Measurements from ENCODE around the gene FBLN1.
A peak's percentile ranks its signal among the peaks of the same experiment; 100 is the strongest.
"Not testable (repeated sequence)": the region's sequence is repeated elsewhere in the genome, so short reads cannot be mapped to it uniquely, and the experiment has no call there.

Gene FBLN1

DNA sequence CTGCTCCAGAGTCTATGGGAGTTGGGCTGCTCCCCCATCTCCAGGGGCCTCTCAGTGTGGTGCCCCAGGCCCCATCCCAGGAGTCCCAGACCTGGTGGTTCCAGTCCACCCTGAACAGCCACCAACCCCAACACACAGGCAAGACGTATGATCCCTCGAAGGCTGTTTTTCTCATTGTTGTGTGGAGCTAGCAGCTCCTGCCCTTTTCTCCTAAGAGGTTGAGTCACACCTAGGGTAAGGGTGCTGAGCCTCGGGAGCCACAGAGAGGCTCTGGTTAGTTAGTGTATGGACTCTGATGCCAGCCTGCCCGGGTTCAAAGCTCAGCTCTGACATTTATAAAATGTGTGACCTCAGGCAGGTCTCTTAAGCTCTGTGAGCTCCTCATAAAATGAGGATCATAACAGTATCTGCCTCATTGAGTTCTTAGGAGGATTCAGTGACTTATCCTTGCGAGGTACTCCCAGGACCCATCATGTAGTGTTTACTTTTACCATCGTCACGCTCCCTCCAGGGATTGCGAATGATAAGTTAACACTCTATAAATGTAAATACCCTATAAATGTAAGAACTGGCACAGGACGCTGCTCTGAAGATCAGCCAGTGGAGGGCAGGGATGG, 47.2 kb downstream of the FBLN1 start:
- DNase-seq = no peak

DNA sequence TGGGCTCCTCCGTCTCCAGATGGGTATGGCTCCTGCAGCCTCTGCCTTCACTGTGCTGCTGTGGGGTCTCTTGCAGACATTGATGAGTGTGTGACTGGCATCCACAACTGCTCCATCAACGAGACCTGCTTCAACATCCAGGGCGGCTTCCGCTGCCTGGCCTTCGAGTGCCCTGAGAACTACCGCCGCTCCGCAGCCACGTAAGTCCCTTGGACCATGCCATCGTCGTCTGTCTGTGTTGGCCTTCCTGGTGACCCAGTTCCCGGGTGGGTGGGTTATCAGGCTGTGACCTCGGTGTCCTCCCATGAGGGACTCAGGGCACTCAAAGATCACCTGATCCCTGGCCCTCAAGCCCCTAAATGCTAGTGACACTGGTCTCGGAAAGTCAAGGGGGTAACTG, 47.7 kb downstream of the FBLN1 start:
- no peak for DNase-seq

DNA sequence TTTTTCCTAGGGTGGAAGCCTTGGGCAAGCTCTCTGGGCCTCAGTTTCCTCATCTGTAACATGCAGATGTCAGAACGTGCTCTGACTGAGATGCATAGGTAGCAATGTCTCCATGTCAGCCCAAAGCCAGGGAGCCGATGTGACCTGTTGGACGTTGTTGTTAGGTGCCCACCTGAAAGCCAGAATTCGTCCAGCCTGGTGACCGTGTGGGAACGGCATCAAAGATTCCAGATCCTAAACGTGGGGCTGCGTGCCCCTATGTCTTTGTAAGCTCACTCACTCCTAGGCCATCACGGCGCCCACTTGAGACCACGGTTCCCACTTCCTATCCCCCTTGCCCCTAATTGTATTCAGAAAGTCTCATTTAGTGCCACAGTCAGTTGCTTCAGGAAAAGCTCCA, 48.2 kb downstream of the FBLN1 start:
- no peak for DNase-seq

DNA sequence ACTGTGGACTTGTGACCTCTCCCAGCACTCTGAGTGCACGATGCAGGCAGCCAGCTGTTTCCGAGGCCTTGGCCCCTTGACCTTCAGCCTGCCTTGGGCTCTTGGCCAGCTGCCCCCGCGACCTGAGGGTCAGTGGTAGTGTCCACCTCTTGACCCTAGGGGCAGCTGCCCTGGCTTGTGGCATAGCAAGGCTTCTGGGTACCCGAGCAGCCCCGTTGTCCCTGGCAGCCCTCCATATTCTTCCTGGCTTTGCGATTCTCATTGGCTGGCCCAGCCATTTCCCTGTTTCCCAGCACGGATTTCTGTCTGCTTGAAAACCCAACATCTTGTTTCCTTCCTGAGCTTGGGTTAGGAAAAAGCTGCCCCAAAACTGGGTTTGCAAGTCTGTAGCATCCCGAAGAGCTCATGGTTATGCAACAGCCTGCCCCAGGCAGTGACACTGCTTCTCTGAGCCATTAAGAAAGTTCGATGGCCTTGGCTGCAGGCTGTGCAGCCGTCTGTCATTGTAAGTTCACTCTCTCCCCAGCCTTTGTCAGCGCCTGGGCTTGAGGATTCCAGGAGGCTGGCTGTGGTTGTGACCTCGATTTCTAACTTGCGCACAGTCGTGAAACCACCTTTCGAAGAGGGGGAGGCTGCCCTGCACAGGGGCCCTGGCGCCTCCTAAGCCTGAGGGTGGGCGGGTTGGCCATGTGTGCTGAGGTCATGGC, 48.8 kb downstream of the FBLN1 start:
- DNase-seq = no peak

DNA sequence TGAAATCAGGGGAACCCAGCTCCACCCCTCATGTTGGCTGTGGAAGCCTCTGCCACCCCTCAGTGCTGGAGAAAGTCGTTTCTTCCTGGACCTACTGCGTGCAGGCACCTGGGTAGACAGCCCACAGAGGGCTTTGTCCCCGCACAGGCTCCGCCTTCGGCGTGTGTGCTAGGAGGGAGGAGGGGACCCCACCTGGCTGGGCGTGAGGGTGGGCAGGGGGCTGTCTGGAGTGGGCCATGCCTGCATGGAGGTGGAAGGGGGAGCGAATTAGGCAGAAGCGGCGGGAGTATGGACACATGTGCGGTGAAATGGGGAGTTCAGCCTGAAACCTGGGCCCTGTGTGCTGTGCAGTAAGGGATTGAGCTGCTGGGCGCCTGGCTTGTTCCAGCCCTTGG, 49.3 kb downstream of the FBLN1 start:
- no peak for DNase-seq

DNA sequence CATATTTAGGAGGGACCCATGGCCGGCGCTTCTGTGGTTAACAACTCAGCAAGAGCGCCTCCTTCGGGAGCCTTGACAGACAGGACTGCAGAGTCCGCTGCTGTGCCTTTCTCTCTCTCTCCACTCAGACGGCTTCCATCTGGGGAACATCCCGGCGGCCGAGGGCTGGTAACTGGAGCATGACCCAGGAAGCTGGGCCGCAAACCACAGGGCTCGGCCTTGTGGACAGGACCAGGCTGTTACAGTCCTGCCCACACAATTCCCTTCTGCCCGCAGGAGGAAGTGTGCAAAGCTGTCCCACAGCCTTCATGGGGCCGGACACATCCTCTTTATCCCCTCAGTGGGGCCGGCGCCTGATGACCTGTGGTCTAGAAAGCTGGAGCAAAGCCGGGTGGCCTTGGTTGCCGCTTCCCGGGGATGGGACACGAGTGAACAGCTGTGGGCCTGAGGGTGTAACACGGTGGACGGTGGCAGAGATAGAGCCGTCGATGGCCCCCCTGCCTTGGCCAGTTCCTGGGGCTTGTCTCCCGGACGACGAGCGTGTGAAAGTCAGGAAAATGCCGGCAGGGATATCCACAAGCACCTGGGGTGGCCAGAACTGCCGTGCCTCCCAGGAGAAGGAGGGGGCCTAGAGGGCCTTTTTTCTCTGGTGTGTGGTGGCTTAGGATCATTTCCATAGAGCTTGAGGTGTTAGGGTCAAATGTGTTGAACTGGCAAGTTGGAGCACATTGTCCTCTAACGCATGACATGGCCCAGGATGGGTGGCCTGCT, 50.1 kb downstream of the FBLN1 start:
- no peak for DNase-seq

DNA sequence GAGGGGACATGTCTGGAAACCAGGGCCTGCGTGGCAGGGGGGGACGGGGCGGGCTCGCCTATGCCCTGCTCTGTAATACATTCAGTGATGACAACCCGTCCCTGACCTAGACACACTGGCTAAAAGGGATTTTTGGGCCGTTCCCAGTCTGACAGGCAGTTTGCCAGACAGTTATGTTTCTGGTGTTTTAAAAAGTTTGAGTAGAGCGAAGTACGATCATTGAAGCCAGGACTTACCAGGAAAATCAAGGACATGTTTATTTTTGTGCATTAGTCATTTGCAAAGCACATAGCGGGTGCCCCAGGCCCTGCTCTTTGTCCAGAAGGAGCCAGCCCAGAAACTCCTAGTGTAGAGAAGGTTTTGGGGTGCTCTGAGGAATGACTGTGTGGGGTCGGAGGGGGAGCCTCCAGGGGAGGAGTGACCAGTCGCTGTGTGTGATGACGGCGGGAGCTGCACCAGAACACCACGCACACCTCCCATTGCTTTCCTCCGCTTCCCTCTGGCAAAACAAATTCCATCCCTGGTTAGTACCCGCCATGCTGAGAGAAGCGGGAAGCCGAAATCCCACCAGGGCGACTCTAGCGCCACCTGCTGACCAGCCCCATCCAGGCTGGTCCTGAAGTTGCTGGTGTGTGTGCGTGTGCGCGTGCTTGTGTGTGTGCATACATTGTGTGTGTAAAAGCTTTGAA, 50.8 kb downstream of the FBLN1 start:
- peak; percentile 36 to 43 for DNase-seq

DNA sequence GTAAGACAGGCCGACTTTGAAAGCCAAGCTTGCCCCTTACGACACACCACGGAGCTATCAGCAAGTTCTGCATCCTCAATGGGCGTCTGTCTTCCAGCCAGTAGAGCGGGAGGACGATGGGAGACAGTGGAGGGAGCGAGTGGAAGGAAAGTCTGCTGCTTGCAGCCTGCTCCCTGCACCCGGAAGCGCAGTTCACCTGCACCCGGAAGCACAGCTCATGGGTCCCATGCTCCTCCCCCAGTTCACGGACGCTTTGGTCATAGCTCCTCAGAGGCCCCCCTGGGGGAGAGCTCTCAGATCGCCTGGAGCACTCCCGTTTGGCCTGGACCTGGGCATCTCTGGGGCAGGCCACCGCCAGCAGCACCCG, 51.3 kb downstream of the FBLN1 start:
- no peak for DNase-seq

DNA sequence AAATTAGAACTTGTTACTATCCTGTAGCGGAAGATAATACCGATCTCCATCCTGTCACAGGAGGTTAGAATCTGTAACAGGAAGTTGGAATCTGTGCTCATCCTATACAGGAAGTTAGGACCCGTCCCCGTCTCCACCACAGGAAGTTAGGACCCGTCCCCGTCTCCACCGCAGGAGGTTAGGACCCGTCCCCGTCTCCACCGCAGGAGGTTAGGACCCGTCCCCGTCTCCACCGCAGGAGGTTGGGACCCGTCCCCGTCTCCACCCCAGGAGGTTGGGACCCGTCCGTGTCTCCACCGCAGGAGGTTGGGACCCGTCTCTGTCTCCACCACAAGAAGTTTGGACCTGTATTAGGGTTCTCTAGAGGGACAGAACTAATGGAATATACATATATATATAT, 52.2 kb downstream of the FBLN1 start:
- DNase-seq = no peak

DNA sequence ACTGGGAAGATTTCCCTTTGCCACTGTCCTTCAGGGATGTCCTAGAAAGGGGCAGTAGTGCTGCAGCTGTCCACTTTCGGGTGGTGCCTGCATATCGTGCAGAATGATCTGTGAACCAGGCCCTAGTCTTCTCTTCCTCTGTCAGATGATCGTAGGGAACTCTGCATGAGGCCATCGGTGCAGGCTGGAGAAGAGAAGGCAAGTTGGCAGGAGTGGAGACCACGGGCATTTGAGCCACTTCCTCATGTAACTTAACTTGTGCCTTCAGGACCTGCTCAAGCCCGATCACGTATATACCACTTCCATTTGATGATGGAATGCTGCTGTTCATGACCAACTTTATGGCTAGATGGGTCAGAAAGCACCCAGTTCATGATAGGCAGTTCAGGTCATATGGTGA, 55.2 kb downstream of the FBLN1 start:
- not testable (repeated sequence) for DNase-seq

DNA sequence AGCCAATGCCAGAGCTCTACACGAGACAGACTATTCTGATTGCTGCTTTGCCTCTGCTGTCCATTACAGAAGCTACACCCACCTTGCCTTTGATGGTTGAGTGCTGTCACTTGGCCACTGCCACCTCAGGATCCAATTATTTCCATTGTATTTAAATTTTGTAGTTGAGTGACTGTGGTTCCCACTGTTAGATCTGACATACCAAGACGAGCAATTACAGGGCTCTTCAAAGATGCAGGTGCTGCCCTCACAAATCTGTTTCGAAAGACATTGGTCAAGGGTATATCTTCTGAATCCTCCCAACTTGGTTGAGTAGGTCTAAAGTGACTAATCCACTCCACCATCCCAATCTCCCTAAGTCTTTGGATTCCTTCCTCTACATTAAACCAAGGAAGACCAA, 57.4 kb downstream of the FBLN1 start:
- not testable (repeated sequence) for DNase-seq

DNA sequence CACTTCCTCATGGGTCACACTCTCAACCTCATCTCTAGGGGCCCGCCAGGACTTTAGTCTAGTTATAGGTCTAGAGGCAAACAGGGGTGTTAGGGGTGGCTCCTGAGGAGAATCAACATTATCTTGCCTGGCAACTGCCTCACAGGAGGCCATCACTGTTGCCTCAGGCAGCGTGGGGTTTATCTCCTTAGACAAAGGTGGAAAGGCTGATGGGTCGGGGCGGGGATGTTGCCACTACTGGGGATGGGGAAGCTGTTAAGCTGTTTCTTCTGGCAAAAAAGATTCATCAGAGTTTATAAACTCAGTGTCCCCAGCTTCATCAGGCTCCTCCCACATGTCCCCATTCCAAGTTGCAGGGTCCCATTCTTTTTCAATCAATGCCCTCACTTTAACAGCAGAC, 58.1 kb downstream of the FBLN1 start:
- not testable (repeated sequence) for DNase-seq

DNA sequence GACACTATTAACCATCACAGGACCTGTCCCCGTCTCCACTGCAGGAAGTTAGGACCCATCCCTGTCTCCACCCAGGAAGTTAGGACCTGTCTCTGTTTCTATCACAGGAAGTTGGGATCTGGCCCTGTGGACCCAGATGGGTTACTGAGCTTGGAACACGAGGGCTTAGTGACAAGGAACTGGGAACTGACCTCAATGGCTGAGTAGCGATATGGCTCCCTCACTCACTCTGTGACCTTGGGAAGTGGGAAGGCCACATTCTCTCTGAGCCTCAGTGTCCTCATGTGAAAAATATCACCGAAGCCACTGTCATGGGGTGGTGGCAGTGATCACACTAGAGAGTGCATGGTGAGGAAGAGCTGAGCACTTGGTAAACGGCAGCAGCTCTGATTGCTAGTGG, 59.4 kb downstream of the FBLN1 start:
- no peak for DNase-seq

DNA sequence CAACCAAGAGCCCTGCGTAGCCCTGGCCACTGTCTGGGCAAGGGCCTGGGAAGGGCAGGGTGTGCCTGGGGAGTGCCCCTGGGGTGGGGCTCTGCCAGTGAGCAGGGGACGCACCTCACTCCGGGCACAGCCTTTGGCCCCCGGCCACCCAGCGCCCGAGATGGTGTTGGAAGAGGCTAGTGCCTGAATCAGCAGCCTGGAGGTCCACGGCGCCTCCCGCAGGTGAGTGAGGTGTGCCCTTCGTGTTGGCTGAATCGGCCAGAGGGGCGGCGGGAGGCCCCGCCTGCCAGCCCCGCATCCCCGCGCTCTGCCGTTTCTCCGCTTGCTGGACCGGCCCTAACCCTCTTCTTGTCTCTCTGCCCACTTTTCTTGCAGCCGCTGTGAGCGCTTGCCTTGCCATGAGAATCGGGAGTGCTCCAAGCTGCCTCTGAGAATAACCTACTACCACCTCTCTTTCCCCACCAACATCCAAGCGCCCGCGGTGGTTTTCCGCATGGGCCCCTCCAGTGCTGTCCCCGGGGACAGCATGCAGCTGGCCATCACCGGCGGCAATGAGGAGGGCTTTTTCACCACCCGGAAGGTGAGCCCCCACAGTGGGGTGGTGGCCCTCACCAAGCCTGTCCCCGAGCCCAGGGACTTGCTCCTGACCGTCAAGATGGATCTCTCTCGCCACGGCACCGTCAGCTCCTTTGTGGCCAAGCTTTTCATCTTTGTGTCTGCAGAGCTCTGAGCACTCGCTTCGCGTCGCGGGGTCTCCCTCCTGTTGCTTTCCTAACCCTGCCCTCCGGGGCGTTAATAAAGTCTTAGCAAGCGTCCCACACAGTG, 60.1 kb downstream of the FBLN1 start:
- no peak for DNase-seq

DNA sequence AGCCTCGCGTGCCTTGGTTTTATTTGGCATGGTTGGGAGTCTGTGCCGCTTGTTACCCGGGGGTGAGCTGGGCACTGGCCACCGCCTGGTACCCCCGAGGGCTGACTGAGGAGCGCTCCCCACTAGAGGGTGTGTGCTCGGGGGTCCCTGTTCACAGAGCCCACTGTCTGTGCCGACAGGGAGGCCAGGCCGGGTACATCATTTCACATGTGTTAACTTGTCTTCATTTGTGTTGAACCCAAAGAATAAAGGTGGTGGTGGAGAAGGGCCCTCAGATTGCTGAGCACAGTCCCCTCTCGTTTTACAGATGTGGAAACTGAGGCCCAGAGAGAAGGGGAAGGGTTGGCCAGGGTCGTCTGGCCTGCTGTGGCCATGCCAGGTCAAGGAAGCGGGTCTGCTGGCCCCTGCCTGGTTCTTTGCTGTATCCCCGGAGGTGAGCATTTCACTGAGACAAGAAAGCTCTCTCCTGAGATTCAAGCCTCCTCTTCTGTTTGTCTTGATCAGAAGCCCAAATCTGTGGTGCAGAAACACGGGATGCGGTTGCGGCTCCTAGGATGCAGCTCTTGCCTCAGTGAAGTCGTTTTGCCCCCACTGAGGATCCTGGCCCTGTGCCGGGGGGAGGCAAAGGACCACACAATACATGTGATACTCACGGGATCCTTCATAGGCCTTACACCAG, 60.8 kb downstream of the FBLN1 start:
- DNase-seq = no peak

DNA sequence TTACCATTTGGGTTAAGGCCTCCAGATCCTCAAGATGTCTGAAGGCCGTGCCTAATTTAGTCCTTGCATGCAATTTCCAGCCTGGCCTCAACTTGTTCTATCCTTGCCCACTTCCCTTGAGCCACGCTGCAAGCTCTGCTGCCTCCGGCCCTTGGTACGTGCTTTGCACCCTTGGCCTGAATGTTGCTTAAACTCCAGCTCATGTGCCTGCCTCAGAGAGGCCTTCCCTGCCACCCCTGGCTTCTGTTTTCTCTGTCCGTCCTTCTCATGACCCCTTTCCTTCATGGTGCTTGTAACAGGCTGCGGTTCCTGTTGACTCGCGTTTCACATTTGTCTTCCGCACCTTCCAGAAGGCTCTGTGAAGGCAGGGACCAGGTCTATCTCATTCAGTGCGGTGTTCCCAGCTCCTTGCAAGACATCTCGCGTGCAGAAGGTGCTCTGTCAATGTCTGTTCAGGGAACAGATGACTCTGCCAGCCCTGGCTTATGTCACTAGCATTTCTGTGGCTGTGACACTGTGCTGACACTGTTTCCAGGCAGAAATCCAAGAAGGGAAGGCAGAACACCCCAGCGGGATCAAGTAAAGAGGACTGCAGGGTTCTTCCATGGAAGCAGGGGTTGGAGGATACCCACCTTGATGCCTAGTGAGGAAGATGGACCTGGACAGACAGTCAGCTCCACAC, 61.8 kb downstream of the FBLN1 start:
- DNase-seq = no peak

DNA sequence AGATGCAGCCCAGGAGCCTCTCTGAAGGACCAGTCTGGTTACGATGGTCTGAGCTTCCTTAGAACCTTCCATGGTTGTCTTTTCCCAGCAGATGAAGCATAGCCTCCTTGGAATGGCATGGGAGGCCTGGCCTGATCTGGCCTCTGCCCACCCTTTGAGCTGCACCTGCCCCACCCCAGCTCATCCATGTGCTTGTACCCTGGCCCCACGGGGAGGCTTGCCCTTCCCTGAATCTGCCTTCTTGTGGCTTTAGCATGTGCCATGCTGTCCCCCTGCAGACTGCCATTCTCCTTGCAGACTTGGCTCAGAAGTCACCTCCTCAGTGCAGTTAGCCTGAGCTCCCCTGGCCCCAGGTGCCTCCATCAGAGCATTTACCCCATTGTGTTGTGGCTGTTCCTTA, 62.5 kb downstream of the FBLN1 start:
- DNase-seq = no peak

DNA sequence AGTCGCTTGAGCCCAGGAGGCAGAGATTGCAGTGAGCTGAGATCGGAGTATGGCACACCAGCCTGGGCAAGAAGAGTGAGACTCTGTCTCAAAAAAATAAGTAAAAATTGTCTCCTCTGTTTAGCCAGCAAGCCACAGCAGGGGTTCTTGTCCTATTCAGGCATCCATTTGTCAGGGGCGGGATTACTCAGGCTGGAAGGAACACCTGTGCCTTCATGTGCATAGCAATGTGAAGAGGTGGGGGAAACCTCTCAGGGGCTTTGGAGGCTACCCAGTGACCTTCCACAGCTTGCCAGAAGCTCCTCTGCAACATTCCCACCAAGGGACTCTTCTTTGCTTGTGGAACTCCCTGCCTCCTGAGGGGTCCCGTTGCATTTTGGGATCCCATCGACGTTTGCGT, 63.3 kb downstream of the FBLN1 start:
- no peak for DNase-seq

DNA sequence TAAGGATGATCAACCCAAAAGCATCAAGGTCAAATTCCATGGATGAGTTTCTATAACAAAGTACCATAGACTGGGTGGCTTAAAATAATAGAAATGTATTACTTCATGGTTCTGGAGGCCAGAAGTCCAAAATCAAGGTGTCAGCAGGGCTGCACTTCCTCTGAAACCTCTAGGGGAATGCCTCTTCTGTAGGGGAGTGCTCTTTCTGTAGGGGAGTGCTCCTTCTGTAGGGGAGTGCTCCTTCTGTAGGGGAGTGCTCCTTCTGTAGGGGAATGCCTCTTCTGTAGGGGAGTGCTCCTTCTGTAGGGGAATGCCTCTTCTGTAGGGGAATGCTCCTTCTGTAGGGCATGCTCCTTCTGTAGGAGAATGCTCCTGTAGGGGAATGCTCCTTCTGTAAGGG, 65.5 kb downstream of the FBLN1 start:
- DNase-seq = no peak

DNA sequence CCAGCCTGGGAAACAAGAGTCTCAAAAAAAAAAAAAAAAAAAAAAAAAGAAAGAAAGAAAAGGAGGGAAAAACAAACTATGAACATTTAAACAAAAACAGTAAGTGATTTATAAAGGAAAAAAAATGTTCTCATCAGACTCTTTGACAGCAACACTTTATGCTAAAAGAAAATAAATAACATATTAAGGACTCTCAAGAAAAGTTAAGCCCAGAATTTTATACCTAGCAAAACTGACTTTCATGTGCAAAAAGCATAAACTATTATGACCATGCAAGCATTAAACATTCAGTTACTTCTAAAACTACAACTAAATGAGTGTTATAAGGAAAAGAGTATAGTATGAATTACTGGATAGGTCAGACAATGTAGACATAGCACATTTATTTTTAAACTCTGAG, 68.4 kb downstream of the FBLN1 start:
- no peak for DNase-seq

DNA sequence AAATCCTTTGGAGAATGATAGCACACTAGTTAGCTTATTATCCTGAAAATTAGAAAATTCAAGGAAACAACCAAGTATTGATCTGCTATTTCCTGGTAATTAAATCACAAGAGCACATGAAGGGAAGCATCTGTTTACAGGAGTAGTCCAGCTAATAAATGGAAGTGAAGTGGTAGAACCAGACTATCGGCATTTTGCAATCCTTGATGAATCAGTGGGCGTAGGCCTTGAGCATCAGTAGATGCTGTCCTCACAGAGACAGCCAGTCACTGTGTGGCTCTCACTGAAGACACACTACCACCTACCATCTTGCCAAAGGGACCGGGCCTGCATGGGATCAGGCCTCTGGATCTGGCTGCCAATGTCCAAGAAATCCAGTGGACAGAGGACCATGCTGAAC, 69.8 kb downstream of the FBLN1 start:
- DNase-seq = no peak
